NCI-H526 (cell line): ENCODE data around the gene CIRBP.

Experiments used
- DNase-seq, 2 experiments: peaks; one replicate each; lab custom pipeline; 2025; lab: John Stamatoyannopoulos, UW

Gene CIRBP

DNA sequence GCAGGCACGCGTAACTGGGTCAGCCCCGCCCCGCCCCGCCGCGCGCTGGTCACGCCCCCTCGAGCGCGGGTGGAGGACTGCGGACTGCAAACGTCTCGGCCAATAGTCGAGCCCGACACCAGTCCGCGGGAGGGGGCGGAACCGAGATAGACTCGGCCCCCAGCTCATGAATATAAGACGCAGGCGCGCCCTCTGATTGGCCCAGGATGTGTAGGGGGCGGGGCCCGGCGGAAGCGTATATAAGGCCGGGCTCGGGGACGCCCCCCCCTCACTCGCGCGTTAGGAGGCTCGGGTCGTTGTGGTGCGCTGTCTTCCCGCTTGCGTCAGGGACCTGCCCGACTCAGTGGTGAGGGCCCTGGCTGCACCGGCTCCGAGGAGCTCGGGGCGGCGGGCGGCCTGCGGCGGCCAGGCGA, at the start of gene CIRBP:
Gene CIRBP, plus strand, starts transcription at position 268 of the 413 bp plus-strand sequence. CDS start 1,602 bp downstream, outside the sequence.
- peak; percentile 84 to 98 for DNase-seq

- DNase-seq: no peak
Measured at GRCh38 chr19:1219786-1220476, 49.2 kb upstream of the CIRBP start.

GRCh38 chr19:1220477-1220930, 48.6 kb upstream of the CIRBP start:
- peak in 1 of 2 experiments; percentile 56 for DNase-seq

GRCh38 chr19:1220976-1221903, 47.9 kb upstream of the CIRBP start:
- no peak for DNase-seq

- DNase-seq: no peak
Measured at GRCh38 chr19:1221904-1222255, 47.3 kb upstream of the CIRBP start.

GRCh38 chr19:1222394-1222793, 46.7 kb upstream of the CIRBP start:
- DNase-seq: no peak

- DNase-seq: peak in 1 of 2 experiments; percentile 67
Measured at GRCh38 chr19:1223018-1223855, 45.9 kb upstream of the CIRBP start.

DNA sequence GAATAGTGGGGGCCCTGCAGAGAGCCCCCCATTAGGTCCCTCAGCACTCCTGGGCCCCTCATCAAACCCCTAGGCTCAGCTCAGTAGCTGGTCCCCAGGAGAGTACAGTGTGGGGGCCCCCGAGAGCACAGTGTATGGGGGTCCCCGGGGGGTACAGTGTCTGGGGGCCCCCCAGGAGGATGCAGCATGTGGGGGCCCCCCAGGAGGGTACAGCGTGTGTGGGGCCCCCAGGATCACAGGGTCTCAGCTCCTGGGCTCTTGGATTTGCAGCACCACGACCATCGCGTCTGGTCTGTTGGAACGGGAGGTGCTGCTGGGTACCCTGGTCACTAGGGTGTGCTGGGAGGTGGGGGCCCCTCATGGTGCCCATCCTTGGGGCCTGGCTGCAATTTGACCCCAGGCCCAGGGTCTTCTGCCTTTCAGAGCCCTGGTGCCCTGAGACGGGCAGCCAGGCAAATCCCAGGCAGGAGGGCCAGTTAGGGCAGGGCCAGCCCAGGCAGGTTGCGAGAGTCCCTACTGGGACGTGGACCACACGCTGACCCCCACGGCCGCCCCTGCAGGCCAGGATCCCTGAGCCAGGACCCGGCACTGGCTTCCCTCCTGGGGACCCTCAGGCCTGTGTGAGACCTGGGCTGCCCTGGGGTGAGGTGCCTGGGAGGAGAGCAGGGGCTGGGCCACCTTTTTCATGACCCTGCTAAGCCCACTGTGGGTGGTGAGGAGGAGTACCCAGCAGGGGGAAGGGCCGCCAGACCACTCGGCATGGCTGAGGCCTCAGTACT, 44.9 kb upstream of the CIRBP start:
- no peak for DNase-seq

GRCh38 chr19:1224847-1225246, 44.3 kb upstream of the CIRBP start:
- DNase-seq: no peak

DNA sequence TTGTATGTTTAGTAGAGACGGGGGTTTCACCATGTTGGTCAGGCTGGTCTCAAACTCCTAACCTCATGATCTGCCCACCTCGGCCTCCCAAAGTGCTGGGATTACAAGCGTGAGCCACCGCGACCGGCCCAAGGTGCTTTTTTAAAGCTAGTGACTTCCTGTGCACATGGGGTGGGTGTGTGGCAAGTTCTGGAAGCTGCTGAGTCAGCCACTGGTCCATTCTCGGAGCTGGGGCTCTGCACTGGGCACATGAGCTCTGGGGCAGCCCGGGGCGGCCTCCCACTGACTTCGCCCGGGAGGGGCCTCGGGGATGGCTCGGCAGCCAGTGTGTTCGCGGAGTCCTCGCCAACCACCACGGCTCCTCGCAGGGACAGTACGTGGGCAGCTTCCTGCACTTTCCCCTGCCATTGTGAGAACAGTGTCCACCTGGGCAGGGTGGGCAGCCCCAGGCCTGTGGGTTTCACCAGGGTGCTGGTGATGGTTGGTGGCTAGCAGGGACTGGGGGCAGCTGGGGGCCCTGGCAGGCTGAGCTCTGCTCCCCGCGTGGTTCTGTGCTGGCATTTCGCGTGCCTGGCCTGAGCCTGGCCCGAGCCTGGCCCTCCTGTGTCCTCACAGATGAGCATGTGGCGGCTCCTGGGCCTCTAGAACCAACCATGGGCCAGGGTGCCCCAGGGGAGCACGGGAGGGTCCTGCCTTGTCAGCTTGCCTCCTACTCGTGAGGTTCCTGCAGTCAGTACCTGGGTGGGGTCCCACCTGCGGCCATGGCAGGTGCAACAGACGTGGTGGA, 43.5 kb upstream of the CIRBP start:
- no peak for DNase-seq

GRCh38 chr19:1226227-1226518, 43.0 kb upstream of the CIRBP start:
- DNase-seq: no peak

DNA sequence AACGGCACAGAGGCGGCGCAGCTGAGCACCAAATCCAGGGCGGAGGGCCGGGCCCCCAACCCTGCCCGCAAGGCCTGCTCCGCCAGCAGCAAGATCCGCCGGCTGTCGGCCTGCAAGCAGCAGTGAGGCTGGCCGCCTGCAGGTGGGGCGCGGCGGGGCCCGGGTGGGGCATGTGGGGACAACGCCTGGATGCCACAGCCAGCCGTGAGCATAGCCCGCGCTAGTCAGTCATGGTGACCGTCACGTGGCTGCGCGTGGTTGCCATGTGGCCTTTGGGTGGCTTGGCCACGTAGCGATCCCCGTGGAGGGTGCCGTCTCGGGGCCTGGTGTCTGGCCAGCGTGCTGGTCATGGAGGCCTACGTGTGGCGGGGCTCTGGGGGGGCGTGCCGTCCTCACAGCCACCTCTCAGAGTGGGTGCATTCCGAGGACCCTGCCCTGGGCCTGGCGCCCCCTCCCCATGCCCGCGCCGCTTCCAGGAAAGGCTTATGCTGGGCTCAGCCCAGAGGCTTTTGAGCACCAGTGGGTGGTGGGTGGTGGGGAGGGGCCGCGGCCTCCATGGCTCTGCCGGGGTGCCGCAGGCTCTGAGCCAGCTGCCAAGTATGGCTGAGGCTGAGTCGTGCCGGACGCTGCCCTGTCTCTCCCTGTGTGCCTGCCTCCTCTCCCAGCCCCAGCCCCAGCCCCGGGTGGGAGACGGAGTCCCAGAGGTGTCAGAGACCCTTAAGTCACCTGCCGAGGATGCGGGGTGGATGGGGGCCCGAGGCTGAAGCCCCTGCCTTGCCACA, 42.4 kb upstream of the CIRBP start:
- no peak for DNase-seq

DNA sequence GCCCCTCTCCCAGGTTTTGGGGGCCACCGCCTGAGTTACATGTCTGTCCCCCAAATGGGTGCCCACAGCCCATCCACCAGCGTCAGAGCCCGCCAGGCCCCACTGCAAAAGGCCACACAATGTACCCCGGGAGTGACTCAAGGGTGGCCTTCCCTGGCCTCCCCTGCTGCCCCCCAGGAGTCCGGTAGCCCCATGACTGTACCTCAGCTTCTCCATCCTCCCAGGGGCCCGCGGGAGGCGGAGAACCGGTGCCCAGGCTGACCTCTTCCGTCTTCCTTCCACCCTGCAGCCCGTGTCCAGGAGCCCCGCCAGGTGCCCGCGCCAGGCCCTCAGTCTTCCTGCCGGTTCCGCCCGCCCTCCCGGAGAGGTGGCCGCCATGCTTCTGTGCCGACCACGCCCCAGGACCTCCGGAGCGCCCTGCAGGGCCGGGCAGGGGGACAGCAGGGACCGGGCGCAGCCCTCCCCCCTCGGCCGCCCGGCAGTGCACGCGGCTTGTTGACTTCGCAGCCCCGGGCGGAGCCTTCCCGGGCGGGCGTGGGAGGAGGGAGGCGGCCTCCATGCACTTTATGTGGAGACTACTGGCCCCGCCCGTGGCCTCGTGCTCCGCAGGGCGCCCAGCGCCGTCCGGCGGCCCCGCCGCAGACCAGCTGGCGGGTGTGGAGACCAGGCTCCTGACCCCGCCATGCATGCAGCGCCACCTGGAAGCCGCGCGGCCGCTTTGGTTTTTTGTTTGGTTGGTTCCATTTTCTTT, 41.7 kb upstream of the CIRBP start:
- no peak for DNase-seq

DNA sequence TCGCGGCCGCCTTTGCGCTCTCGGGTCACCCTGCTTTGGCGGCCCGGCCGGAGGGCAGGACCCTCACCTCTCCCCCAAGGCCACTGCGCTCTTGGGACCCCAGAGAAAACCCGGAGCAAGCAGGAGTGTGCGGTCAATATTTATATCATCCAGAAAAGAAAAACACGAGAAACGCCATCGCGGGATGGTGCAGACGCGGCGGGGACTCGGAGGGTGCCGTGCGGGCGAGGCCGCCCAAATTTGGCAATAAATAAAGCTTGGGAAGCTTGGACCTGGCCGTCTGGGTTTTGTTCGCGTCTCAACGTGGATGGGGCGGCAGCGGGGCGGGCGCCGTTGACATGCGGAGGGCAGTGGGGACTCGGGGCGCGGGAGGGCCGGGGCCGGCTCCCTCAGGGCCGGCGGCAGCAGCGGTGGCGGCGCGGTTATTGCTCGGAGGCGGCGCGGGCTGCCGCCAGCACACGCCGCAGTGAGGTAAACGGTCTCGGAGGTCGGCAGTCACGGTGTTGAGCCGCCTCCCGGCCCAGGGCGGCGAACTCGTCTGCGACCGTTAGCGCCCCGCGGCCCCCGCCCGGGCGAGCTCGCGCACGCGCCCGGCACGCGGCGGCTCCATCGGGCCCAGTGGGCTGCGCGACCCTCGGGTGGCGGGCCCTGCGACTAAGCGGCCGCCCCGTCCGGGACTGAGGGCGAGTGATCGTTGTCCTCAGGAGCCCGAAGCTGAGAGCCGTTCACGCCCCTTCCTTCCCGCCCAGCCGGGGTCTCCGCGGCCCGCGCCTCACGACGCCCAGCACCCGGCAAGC, 40.8 kb upstream of the CIRBP start:
- DNase-seq: no peak

GRCh38 chr19:1229056-1229923, 39.8 kb upstream of the CIRBP start:
- no peak for DNase-seq

DNA sequence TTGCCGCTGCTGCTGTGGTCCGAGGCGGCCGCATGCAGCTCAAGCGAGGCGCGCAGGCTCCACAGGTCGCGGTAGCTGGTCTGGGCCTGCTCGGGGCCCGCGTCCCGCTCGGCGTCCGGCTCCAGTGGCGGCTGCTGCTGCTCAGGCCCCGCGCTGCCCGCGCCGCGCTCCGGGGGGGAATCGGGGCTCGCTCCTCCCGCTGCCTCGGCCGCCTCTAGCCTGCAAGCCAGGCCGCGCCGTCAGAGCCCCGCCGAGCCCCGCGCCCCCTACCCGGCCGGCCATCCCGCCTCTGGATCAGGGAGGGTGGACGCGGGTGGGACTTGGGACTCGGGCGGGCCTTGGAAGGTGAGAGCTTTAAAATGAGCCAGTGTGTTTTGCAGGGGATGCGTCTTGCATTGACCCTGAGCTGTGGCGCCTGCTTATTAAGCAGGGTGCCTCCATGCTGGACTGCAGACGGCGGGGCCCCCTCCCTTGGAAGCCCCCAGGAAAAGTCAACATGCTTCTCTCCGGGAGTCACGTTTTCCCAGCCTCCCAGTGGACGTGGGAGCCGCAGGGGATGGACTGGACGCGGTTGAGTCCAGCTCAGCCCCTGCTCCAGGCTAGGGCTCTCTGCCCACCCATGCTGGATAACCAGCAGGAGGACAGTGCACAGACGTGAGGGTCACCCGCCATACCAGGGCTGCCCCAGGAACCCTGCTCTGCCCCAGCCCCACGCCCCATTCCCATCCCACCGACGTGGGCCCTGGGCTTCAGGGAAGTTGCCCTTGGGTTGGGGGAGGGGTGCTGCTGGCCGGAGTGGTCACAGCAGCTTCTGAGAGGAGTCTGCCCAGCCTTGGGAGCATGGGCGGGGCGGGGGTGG, 39.0 kb upstream of the CIRBP start:
- DNase-seq: no peak
